Activated T-cell treated with anti-CD3 and anti-CD28 coated beads, Interleukin-2, amount 50 U/mL, for 4 hours (primary cell): Measurements from ENCODE around the gene MYO1B. TPM values are rescaled to one million over a fixed set of nuclear protein-coding genes. Genes with fewer than 3 reads are reported as not detected.

ENCODE experiments used
- ATAC-seq, 2 donors: fragments of 200-7000 bp; cut with Tn5 transposase; one replicate each; pipeline ENCODE4 v1.10.0; 2021
- DNase-seq: peaks from one replicate; pipeline ENCODE4 v3.0.0-alpha.2; 2020
- H3K27me3 Mint-ChIP-seq: one replicate; pipeline ENCODE4 v1.8.0; 2021; ENCODE audit warnings: low read depth, mixed read lengths
- H3K36me3 Mint-ChIP-seq: one replicate; pipeline ENCODE4 v1.8.0; 2022; ENCODE audit warnings: mixed read lengths; ENCODE audit not compliant: insufficient read depth
- H3K4me1 Mint-ChIP-seq: one replicate; pipeline ENCODE4 v1.8.0; 2021; ENCODE audit warnings: low read depth, mixed read lengths
- H3K4me3 Mint-ChIP-seq: one replicate; pipeline ENCODE4 v1.8.0; 2021; ENCODE audit warnings: mild to moderate bottlenecking, moderate library complexity, mixed read lengths
- H3K9me3 Mint-ChIP-seq: one replicate; pipeline ENCODE4 v1.8.0; 2021; ENCODE audit warnings: mixed read lengths
- total RNA-seq, 3 donors: library from RNA; stranded (reverse); gene quantifications; one replicate each; pipeline ENCODE4 v1.2.1, GENCODE V29; 2021

MYO1B gene
- total RNA-seq, 3 donors from 2014 or later: 11.0 to 16.6 (median 11.4) TPM

DNA sequence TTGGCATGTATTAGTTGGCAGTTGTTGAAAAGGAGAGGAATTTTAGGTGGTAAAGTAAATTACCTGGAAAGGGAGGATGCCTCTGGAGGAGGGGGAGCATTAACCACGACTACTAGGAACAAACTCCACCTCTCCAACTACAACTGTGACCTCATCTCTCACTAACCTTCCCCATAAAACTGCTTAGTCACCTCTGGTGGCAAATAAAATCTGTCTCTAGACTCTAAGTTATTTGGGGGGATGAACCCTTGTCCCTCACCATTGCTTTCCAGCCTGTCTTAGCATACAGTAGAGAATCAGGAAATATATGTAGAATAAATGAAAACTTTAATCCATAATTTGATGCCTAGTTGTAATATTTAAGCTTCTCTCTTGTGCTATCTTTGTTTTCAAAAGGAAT lies 27.6 kb upstream of the MYO1B start:
- Mint-ChIP-seq H3K4me3 (no peak overlapping the region), H3K27me3 (no peaks in the 10 kb centered on the region)
- no peak for ATAC-seq

DNA sequence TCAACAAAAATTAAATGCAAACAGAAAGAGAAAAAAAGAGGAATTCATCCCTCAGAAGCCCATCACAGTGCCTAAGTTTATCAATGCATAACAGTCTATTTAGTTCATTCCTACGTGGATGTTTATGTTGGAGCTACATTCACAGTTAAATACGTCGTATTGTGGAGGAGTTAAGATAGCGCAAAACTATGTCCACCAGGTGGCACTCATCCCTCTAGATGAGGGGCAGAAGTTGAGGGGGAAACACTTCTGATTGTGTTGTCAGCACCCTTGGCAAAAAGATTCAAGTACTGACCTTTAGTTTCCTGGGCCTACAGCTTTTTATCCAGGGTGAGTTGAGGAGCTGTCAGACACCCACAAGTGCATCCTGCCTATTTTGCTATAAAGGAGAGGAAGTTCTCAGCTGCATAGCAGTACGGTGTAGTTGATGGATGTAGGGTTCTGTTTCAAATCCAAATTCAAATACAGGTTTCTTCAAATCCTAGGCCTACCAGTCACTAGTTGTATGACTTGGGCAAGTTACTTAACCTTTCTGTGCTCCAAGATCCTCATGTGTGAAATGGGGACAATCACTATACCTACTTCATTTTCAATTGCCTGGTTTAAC lies 26.8 kb upstream of the MYO1B start:
- Mint-ChIP-seq H3K27me3 (no peaks in the 10 kb centered on the region), H3K36me3 (no peaks in the 10 kb centered on the region), H3K4me3 (no peak overlapping the region), H3K4me1 (peaks cover 5% of the 10 kb centered on the region), H3K9me3 (peaks cover 10% of the 10 kb centered on the region)
- DNase-seq (peak; percentile 18), ATAC-seq (peak; percentile 51 to 60)

More for the DNA sequence above, 27.6 kb upstream of the MYO1B start:
- Mint-ChIP-seq H3K36me3 (no peaks in the 10 kb centered on the region), H3K4me1 (peaks cover 5% of the 10 kb centered on the region), H3K9me3 (peaks cover 17% of the 10 kb centered on the region)
- DNase-seq: no peak

DNA sequence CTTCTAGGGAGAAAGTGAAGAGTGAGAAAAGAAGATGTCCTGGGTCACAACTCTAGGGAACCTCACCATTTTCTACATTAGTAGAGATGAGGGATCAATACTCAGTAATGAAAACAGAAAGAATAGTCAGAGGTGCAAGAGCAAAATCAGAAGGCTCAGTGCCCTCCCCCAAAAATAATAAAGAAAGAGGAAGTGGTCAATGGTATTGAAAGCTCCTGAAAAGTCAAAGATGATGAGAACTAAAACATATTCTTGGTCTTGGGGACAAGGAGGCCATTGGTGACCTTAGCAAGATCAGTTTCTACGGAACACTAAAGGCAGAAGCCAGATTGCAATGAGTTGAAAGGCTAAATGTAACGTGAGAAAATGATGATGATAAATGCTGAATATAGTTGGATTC lies 24.5 kb upstream of the MYO1B start:
- peaks cover 10% of the 10 kb centered on the region for H3K9me3 Mint-ChIP-seq
- no peaks in the 10 kb centered on the region for H3K27me3 Mint-ChIP-seq
- H3K4me1 Mint-ChIP-seq: peaks cover 5% of the 10 kb centered on the region
- H3K4me3 Mint-ChIP-seq: no peak overlapping the region
- no peak for ATAC-seq
- H3K36me3 Mint-ChIP-seq: no peaks in the 10 kb centered on the region
- DNase-seq: no peak

DNA sequence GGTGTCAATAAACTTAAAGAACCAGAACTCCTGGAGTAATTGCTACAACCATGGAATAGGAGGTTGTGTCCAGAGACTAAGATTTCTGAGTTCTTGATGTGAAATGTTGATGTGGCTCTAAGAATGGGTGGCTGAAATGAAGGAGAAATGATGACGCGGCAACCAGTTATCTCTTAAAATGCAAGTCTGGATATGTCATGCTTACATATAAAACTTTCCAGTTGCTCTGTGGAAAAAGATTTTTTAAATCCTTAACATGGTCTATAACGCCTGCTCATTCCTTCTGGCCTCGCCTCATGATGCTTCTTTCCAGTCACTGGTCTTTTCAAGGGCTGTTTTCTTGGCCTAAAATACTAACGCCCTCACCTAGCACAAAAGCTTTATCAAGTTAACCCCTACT lies 23.5 kb upstream of the MYO1B start:
- Mint-ChIP-seq H3K4me3 (no peak overlapping the region), H3K27me3 (no peaks in the 10 kb centered on the region), H3K4me1 (peaks cover 5% of the 10 kb centered on the region), H3K36me3 (no peaks in the 10 kb centered on the region), H3K9me3 (peaks cover 10% of the 10 kb centered on the region)
- DNase-seq: no peak
- no peak for ATAC-seq

DNA sequence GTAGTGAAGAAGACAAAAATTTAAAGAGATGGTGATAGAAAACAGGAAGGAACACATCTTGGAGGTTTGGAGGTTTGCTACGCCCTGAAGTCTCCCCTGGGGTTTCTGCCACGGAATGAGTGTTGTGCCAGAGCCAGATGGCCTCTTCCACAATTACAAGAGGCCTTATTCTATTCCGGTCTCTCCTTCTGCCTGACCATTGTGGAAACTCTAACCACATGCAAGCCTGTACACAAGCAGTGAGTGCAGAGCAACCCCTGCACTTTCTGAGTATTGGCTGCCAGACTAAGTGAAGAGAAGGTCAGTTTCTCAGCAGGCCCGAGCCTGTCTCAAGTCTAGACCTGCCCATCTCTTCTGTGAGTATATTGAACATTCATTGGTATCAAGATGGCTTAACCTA lies 22.7 kb upstream of the MYO1B start:
- Mint-ChIP-seq H3K4me3 (no peak overlapping the region), H3K9me3 (peaks cover 10% of the 10 kb centered on the region), H3K36me3 (no peaks in the 10 kb centered on the region), H3K27me3 (no peaks in the 10 kb centered on the region), H3K4me1 (peaks cover 5% of the 10 kb centered on the region)
- DNase-seq (no peak), ATAC-seq (no peak)

DNA sequence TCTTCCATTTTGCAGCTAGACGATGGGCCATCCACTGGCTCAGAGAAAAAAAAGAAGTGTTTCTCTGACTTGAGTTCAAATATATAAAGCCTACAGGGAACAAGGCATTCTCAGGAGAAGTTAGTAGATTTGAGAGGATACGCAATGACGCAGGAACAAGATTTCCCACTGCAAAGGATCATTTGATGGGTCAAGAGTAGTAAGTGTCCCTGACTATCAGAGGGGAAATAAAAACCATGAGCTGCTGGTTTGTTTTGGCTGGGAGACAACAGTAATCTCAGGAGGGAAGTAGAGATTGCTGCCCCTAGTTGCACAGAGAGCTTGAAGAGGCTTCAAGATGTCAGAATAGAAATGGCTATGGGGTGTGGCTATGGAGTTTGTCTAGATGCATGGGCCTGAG lies 22.3 kb upstream of the MYO1B start:
- Mint-ChIP-seq H3K9me3 (peaks cover 10% of the 10 kb centered on the region), H3K4me1 (peaks cover 5% of the 10 kb centered on the region), H3K27me3 (no peaks in the 10 kb centered on the region), H3K4me3 (no peak overlapping the region), H3K36me3 (no peaks in the 10 kb centered on the region)
- DNase-seq: no peak
- ATAC-seq: no peak

DNA sequence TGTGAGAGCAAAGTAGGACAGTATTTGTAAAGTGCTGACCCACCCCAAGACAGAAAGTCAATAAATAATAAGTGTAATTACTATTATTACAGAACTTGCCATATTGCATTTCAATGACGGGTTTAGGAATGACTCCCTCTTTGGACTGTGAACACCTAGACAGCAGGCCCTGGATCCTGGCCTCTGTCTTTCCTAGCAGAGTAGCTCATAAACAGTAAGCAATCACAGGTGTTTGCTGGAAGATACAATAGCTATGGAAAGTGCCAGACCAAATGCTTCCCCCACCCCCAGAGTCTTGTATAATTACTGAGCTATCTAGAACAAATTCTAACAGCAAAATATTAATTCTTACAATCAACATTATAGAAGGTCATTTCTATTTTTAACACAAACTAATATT lies 20.1 kb upstream of the MYO1B start:
- Mint-ChIP-seq H3K27me3 (no peaks in the 10 kb centered on the region), H3K4me3 (no peak overlapping the region), H3K9me3 (peaks cover 5% of the 10 kb centered on the region), H3K36me3 (no peaks in the 10 kb centered on the region), H3K4me1 (no peaks in the 10 kb centered on the region)
- no peak for ATAC-seq
- no peak for DNase-seq

DNA sequence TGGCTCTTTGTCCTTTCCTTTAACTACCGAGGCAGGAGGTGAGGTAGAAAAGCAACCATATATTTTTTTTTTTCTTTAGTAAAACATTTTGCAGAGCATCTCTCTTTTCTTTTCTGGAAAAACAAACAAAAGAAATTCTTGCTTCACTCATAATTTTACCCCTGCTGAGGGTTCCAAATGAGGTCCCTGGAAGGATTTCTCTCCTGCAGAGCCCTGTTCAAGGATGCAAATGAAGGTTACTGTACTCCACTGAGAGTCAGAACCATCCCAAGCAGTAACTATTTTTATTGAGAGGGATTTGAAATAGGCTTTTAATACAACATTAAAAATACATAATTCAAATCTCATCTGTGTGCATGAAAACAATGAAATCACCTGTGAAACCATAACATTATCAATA lies 19.5 kb upstream of the MYO1B start:
- ATAC-seq (no peak), DNase-seq (no peak)
- no peaks in the 10 kb centered on the region for H3K36me3 Mint-ChIP-seq
- H3K4me3 Mint-ChIP-seq: no peak overlapping the region
- no peaks in the 10 kb centered on the region for H3K9me3 Mint-ChIP-seq
- no peaks in the 10 kb centered on the region for H3K4me1 Mint-ChIP-seq
- H3K27me3 Mint-ChIP-seq: no peaks in the 10 kb centered on the region

DNA sequence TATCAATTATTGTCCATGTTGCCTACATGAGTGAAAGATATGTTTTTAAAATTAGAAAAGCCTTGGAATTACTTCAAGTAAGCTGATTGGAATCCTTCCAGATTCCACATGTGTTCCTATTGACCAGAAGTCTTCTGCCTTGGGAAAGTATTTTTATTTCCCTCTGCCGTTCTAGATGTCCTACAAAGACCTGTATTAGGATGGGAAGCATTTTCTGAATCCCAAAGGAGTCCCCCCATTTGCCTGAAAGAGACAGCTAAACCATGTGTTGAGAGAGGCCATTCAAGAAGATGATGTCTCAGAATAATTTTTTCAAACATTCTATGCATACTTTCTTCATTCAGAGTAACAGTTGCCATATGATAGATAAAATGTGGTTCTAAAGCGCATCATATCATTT lies 19.0 kb upstream of the MYO1B start:
- H3K9me3 Mint-ChIP-seq: no peaks in the 10 kb centered on the region
- no peak for DNase-seq
- ATAC-seq: no peak
- no peaks in the 10 kb centered on the region for H3K36me3 Mint-ChIP-seq
- no peak overlapping the region for H3K4me3 Mint-ChIP-seq
- no peaks in the 10 kb centered on the region for H3K4me1 Mint-ChIP-seq
- H3K27me3 Mint-ChIP-seq: no peaks in the 10 kb centered on the region

DNA sequence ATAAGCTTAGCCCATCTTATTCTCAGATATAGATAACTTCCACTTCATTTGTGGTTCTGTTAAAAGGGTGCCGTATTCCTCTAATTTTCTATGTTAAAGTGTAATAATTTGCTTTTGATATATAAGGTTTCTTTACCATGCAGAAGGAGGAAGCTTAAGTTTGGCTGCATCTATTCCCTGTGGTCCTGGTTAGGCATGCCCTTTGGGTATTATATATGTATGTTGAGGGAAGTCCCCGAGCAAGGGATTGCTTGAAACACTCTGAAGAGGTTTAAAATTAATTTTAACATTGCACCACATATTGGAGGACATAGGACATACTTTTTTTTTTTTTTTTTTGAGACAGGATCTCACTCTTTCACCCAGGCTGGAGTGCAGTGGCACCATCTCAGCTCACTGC lies 16.9 kb upstream of the MYO1B start:
- H3K9me3 Mint-ChIP-seq: no peaks in the 10 kb centered on the region
- no peaks in the 10 kb centered on the region for H3K4me1 Mint-ChIP-seq
- no peak for DNase-seq
- H3K36me3 Mint-ChIP-seq: no peaks in the 10 kb centered on the region
- no peak for ATAC-seq
- H3K27me3 Mint-ChIP-seq: no peaks in the 10 kb centered on the region
- no peak overlapping the region for H3K4me3 Mint-ChIP-seq

DNA sequence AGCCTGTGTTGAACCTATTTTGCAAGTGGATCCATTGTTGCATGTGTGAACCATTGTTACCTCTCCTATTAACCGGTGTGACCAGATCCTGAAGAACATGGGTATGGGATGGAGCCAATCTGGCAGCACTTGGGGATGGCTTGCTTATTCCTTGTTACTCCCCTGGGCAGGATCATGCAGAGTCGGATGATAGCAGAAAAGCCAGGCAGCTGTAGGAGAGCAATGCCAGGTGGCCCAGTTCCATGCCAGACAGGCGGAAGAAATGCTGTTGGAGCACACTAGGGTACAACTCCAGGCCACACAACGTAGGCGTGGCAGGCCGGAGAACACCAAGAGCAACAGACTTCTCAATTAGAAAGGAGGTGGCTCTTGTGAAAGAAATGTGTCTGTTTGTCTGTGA lies 16.3 kb upstream of the MYO1B start:
- H3K9me3 Mint-ChIP-seq: no peaks in the 10 kb centered on the region
- no peak overlapping the region for H3K4me3 Mint-ChIP-seq
- ATAC-seq: no peak
- H3K27me3 Mint-ChIP-seq: no peaks in the 10 kb centered on the region
- no peak for DNase-seq
- no peaks in the 10 kb centered on the region for H3K36me3 Mint-ChIP-seq
- no peaks in the 10 kb centered on the region for H3K4me1 Mint-ChIP-seq

DNA sequence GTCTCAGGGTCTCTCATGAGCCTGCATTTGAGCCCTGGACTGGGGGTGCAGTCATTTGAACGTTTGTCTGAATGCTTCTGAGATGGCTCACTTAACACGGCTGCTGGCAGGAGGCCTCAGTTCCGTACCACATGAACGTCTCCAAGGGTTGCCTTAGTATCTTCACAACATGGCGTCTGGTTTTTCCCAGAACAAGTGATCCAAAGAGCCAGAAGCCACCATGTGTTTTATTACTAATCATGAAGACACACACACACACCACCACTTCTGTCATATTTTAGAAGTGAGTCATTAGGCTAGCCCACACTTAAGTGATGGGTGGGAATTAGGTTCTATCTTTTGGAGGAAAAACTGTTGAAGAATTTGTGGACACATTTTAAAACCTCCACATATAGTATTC lies 15.0 kb upstream of the MYO1B start:
- DNase-seq (no peak), ATAC-seq (peak in 1 of 2 donors; percentile 40)
- Mint-ChIP-seq H3K27me3 (no peaks in the 10 kb centered on the region), H3K36me3 (no peaks in the 10 kb centered on the region), H3K9me3 (no peaks in the 10 kb centered on the region), H3K4me1 (no peaks in the 10 kb centered on the region), H3K4me3 (no peak overlapping the region)

DNA sequence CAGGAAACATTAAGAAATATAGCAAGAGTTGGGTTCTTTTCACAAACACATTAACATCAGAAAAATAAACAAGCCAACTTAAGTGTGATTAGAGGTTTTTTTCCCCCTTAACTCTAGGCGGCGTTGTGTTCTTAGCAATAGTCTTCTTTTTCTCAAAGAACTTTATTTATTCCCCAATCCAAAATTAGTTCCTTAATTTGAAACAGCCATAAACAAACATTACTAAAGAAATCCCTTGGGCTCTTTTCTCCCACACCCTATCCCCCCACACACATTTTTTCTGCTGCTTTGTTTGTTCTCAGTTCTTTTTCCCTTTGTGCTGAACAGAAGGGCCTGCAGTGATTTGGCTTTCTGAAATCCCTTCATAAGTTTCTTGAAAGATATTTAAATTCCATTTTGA lies 13.2 kb upstream of the MYO1B start:
- no peak overlapping the region for H3K4me3 Mint-ChIP-seq
- no peaks in the 10 kb centered on the region for H3K9me3 Mint-ChIP-seq
- no peaks in the 10 kb centered on the region for H3K36me3 Mint-ChIP-seq
- ATAC-seq: no peak
- H3K27me3 Mint-ChIP-seq: no peaks in the 10 kb centered on the region
- no peak for DNase-seq
- no peaks in the 10 kb centered on the region for H3K4me1 Mint-ChIP-seq

DNA sequence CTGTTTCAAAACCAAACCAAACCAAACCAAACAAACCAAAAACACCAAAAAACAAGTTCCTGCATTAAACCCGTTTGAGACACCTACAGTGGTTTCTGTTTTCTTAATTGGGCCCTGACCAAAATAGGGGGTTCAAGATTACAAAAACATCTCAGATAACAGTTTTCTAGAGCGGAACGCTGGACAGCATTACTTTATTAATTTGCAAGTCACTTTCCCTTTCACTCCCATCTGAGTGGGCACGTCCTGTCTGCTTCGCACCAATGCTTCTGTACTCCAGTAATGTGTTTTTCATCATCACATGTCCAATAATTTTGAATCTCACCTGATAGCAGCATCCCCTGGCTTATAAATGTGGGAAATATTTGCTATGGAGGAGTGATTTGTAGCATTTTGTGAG lies 11.7 kb upstream of the MYO1B start:
- ATAC-seq (no peak), DNase-seq (no peak)
- Mint-ChIP-seq H3K4me1 (no peaks in the 10 kb centered on the region), H3K4me3 (no peak overlapping the region), H3K9me3 (no peaks in the 10 kb centered on the region), H3K27me3 (no peaks in the 10 kb centered on the region), H3K36me3 (no peaks in the 10 kb centered on the region)

DNA sequence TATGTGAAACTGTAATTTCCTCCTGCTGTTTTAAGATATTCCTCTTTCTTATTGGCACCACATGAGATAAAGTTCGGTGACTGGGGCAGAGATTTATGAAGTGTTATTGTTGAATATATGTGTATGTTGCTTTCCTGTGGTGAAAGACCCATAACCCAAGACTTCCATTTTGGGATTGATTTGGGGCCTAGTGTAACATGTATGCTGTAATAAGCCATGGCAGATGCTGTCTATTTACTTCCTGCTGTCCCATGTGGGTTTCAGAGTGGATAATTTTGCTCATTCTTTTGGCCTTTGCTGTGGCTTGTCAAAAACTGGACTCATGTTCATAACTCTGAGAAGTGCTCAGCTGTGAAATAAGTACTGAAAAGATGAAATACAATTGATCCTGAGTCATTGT lies 10.8 kb upstream of the MYO1B start:
- no peak for ATAC-seq
- no peaks in the 10 kb centered on the region for H3K27me3 Mint-ChIP-seq
- no peaks in the 10 kb centered on the region for H3K9me3 Mint-ChIP-seq
- H3K4me3 Mint-ChIP-seq: no peak overlapping the region
- no peak for DNase-seq
- H3K4me1 Mint-ChIP-seq: no peaks in the 10 kb centered on the region
- no peaks in the 10 kb centered on the region for H3K36me3 Mint-ChIP-seq

DNA sequence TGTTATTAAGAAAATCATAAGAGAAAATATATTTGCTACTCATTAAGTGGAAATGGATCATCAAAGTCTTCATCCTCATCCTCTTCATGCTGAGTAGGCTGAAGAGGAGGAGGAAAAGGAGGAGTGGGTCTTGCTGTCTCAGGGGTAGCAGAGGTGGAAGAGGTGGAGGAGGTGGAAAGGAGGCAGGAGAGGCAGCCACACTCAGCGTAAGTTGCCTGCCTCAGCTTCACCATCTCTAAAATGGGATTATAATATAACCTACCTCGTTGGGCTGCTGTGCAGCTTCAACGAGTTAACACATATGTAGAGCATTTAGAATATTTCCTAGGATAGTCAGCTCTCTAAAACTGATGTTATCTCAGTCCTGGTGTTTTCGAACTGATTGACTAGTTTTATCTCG lies 4.3 kb upstream of the MYO1B start:
- ATAC-seq (no peak), DNase-seq (no peak)
- Mint-ChIP-seq H3K9me3 (no peaks in the 10 kb centered on the region), H3K4me1 (peaks cover 2% of the 10 kb centered on the region), H3K27me3 (peaks cover 5% of the 10 kb centered on the region), H3K36me3 (no peaks in the 10 kb centered on the region), H3K4me3 (no peak overlapping the region)
